Right ventricle myocardium inferior (tissue), 1 donor: ENCODE measurements around the gene TOR3A. TPM values are rescaled to one million over a fixed set of nuclear protein-coding genes. Genes with fewer than 3 reads are reported as not detected.
A peak's percentile ranks its signal among the peaks of the same experiment; 100 is the strongest.

ENCODE experiments used
- ATAC-seq: fragments of 200-7000 bp; cut with Tn5 transposase; one replicate; pipeline ENCODE4 v1.9.1; 2020; ENCODE audit warnings: mild to moderate bottlenecking, moderate library complexity
- DNase-seq: peaks from one replicate; pipeline ENCODE4 v3.0.0; 2021; ENCODE audit errors: missing footprints
- intact Hi-C: fragments of 100-400 bp; cut with DNase I; formaldehyde crosslinking; loops from one replicate; pipeline ENCODE4 v1.11.0; 2022
- total RNA-seq: library from RNA; stranded (reverse); fragmentation: NEBNext Ultra II Directional; extraction: Animal tissue kit (Norgen Biotek cat#: 25700); gene quantifications from one replicate; pipeline ENCODE4 v1.2.1, GENCODE V29; 2021
- donor health status: DM: no; HTN: yes; CAD: no; lungs with severe emphysema.

Gene TOR3A
- total RNA-seq, 1 donor from 2014 or later, result 11.3 TPM

- intact Hi-C loops, result no loop called here
- ATAC-seq, result no peak
- DNase-seq, result no peak
Observed at GRCh38 chr1:179058487-179059483, 23.1 kb upstream of the TOR3A start.

GRCh38 chr1:179061360-179062282, 20.2 kb upstream of the TOR3A start:
- DNase-seq (no peak), ATAC-seq (no peak)
- intact Hi-C loops, result no loop called here

- intact Hi-C loops, result no loop called here
- DNase-seq, result no peak
- no peak for ATAC-seq
Observed at GRCh38 chr1:179066471-179066870, 15.4 kb upstream of the TOR3A start.

- no peak for ATAC-seq
- intact Hi-C loops, result no loop called here
- no peak for DNase-seq
Observed at GRCh38 chr1:179077396-179077795, 4.5 kb upstream of the TOR3A start.

- DNase-seq (no peak), ATAC-seq (peak; percentile 36)
- intact Hi-C loops, result loop anchor here (2.0 kb wide), 2 partner anchors 114 to 218 kb away; no protein-coding TSS in a partner anchor
Observed at GRCh38 chr1:179079113-179079761, 2.6 kb upstream of the TOR3A start.

- no peak for ATAC-seq
- DNase-seq, result peak; percentile 62
- intact Hi-C loops, result loop anchor here (2.0 kb wide), 1 partner anchor 290 kb away; no protein-coding TSS in a partner anchor
Observed at GRCh38 chr1:179080866-179081686, 794 bp upstream of the TOR3A start.

GRCh38 chr1:179082333-179082998, 596 bp downstream of the TOR3A start:
- ATAC-seq (peak; percentile 30), DNase-seq (no peak)
- intact Hi-C loops, result no loop called here

GRCh38 chr1:179082999-179083335, 1.1 kb downstream of the TOR3A start:
- ATAC-seq (no peak), DNase-seq (peak; percentile 73)
- intact Hi-C loops, result no loop called here

GRCh38 chr1:179083533-179083932, 1.7 kb downstream of the TOR3A start:
- intact Hi-C loops, result no loop called here
- ATAC-seq (no peak), DNase-seq (no peak)

- DNase-seq (no peak), ATAC-seq (no peak)
- intact Hi-C loops, result loop anchor here (5.0 kb wide), 1 partner anchor 40 kb away; no protein-coding TSS in a partner anchor
Observed at GRCh38 chr1:179087665-179088064, 5.8 kb downstream of the TOR3A start.

- intact Hi-C loops, result loop anchor here (5.0 kb wide), 1 partner anchor 37 kb away; no protein-coding TSS in a partner anchor
- DNase-seq (no peak), ATAC-seq (no peak)
Observed at GRCh38 chr1:179089827-179090482, 8.1 kb downstream of the TOR3A start.

- DNase-seq (no peak), ATAC-seq (peak; percentile 65)
- intact Hi-C loops, result no loop called here
Observed at GRCh38 chr1:179090522-179090921, 8.7 kb downstream of the TOR3A start.

GRCh38 chr1:179090923-179091322, 9.1 kb downstream of the TOR3A start:
- intact Hi-C loops, result no loop called here
- DNase-seq (no peak), ATAC-seq (no peak)

GRCh38 chr1:179091691-179092165, 9.9 kb downstream of the TOR3A start:
- DNase-seq, result no peak
- intact Hi-C loops, result no loop called here
- peak; percentile 86 for ATAC-seq

- no peak for ATAC-seq
- intact Hi-C loops, result no loop called here
Observed at GRCh38 chr1:179092896-179093461, 11.1 kb downstream of the TOR3A start.

GRCh38 chr1:179094818-179095217, 12.9 kb downstream of the TOR3A start:
- ATAC-seq, result no peak
- intact Hi-C loops, result no loop called here
- DNase-seq, result no peak

More at GRCh38 chr1:179092896-179093461, 11.1 kb downstream of the TOR3A start:
- no peak for DNase-seq
